H1 (cell line): Measurements from ENCODE around the gene KRT85. TPM values are rescaled to one million over a fixed set of nuclear protein-coding genes. Genes with fewer than 3 reads are reported as not detected.

Experiments used
- ASH2L ChIP-seq: fragments of 200-600, 300-600 bp; sonication (generic); IDR thresholded peaks from one replicate; pipeline ENCODE4 v1.7.1; 2017; ENCODE audit warnings: low read length
- ATF3 ChIP-seq: IDR thresholded peaks from 2 replicates; pipeline ENCODE4 v1.6.1; 2011; ENCODE audit warnings: low read depth, mild to moderate bottlenecking, low read length; ENCODE audit not compliant: insufficient read depth
- CHD7 ChIP-seq: fragments of 300-600 bp; sonication (generic); IDR thresholded peaks from 2 replicates; pipeline ENCODE4 v1.7.1; 2012; ENCODE audit warnings: low read length, moderate library complexity, mild to moderate bottlenecking, inconsistent platforms; ENCODE audit not compliant: insufficient replicate concordance
- SIX5 ChIP-seq: IDR thresholded peaks from 2 replicates; pipeline ENCODE4 v1.6.1; 2011; ENCODE audit warnings: mild to moderate bottlenecking, low read depth, low read length
- polyA plus RNA-seq, 7 experiments: library from polyadenylated mRNA; depleted of rRNA in 3 of 7; stranded (reverse) in 5 of 7; unstranded in 2 of 7; fragments of >200 nt in 5 of 7; fragments of 200-250 nt in 2 of 7; gene quantifications; 1 replicate in 5 of 7; 2 replicates in 1 of 7; 4 replicates in 1 of 7; pipeline versions ENCODE4 v1.2.1 to v1.2.3, GENCODE V29; 2011 to 2013; ENCODE audit warnings: missing spikeins in 2 of 7, mixed read lengths in 2 of 7
- total RNA-seq: library from RNA; stranded (reverse); fragmentation: NEBNext Ultra II Directional; extraction: Animal tissue kit (Norgen Biotek cat#: 25700); gene quantifications from 2 replicates; pipeline ENCODE4 v1.2.1, GENCODE V29; 2021

The KRT85 gene
- total and polyA plus RNA-seq, 2 of the 8 experiments (the other 6 are each of a cell fraction or from before 2014, with no cell fraction given): not detected

GRCh38 chr12:52383331-52383730 is 16.1 kb upstream of the KRT85 start (continued):
- no peak for TF ChIP-seq CHD7
- no peak for TF ChIP-seq SIX5
- no peak for TF ChIP-seq ATF3
- TF ChIP-seq ASH2L: no peak
